Breast epithelium (tissue), 4 donors: Measurements from ENCODE around the gene CBLL2. TPM values are rescaled to one million over a fixed set of nuclear protein-coding genes. Genes with fewer than 3 reads are reported as not detected.

ENCODE experiments used
- DNase-seq, 2 donors: peaks; one replicate each; pipeline ENCODE4 v3.0.0-alpha.2; 2019; ENCODE audit warnings: low spot score in 2 of 2
- H3K27ac ChIP-seq, 2 donors: fragments of 200-600 bp; sonication (generic) in 1 of 2; one replicate each; pipeline ENCODE4 v1.5.1; 2016 to 2019; ENCODE audit warnings: mild to moderate bottlenecking in 1 of 2
- H3K27me3 ChIP-seq, 2 donors: fragments of 200-600 bp; sonication (generic) in 1 of 2; one replicate each; pipeline versions ENCODE4 v1.5.1 to v1.6.0; 2017 to 2019; ENCODE audit warnings: control low read depth in 1 of 2, mild to moderate bottlenecking in 1 of 2
- H3K36me3 ChIP-seq: fragments of 200-600 bp; one replicate; pipeline ENCODE4 v1.5.1; 2019
- H3K4me1 ChIP-seq, 2 donors: fragments of 200-600 bp; sonication (generic); one replicate each; pipeline ENCODE4 v1.5.1; 2016 to 2019; ENCODE audit warnings: control low read depth in 1 of 2
- H3K4me3 ChIP-seq, 3 donors: fragments of 200-600 bp; sonication (generic); 1 replicate in 2 of 3; 2 replicates in 1 of 3; pipeline ENCODE4 v1.5.1; 2016 to 2019; ENCODE audit warnings: mild to moderate bottlenecking in 3 of 3, moderate library complexity in 2 of 3
- H3K9me3 ChIP-seq, 2 donors: fragments of 200-600 bp; sonication (generic) in 1 of 2; one replicate each; pipeline ENCODE4 v1.5.1; 2016 to 2019; ENCODE audit warnings: control low read depth in 1 of 2
- CTCF ChIP-seq, 3 donors: fragments of 450-650 bp; IDR thresholded peaks; one replicate each; pipeline ENCODE4 v1.5.1; 2016 to 2017; ENCODE audit warnings: antibody characterized with exemption in 3 of 3, mild to moderate bottlenecking in 3 of 3, moderate library complexity in 3 of 3
- POLR2A ChIP-seq: fragments of 450-650 bp; IDR thresholded peaks from one replicate; pipeline ENCODE4 v1.6.1; 2016; ENCODE audit warnings: antibody characterized with exemption, mild to moderate bottlenecking, moderate library complexity
- POLR2AphosphoS5 ChIP-seq, 3 donors: sonication (generic); formaldehyde crosslinking; IDR thresholded peaks; one replicate each; pipeline ENCODE4 v1.6.1; 2017; ENCODE audit warnings: antibody characterized with exemption in 3 of 3
- intact Hi-C: fragments of 100-400 bp; cut with DNase I; formaldehyde crosslinking; loops from one replicate; pipeline ENCODE4 v1.15.1; 2023; ENCODE audit warnings: low total_unique reads
- total RNA-seq, 3 donors: library from RNA; depleted of rRNA; stranded (reverse); fragments of >200 nt; gene quantifications; one replicate each; pipeline ENCODE4 v1.1.0, GENCODE V29; 2016

Gene CBLL2
- not detected for total RNA-seq

GRCh38 chrX:22272613-22273012, at the start of gene CBLL2:
Gene CBLL2, plus strand, starts transcription at chrX:22272913. Its CDS starts 79 bp downstream, at chrX:22272992.
- H3K4me1 ChIP-seq: no peaks in the 10 kb centered on the region
- no peak within 1 kb of the TSS for H3K4me3 ChIP-seq
- no peak for DNase-seq
- H3K27me3 ChIP-seq: peaks cover 0 to 13% of the 10 kb centered on the region in 2 donors
- no peak within 1 kb of the TSS for H3K27ac ChIP-seq
- no peak for TF ChIP-seq CTCF (IDR thresholded peaks at IDR 0.05)
- no peak for TF ChIP-seq POLR2A
- no peak for TF ChIP-seq POLR2AphosphoS5 (IDR thresholded peaks at IDR 0.05)
- no peaks in the 10 kb centered on the region for H3K9me3 ChIP-seq
- intact Hi-C loops: no loop called here
- no peaks in the 10 kb centered on the region for H3K36me3 ChIP-seq

GRCh38 chrX:22234380-22234779, 38.3 kb upstream of the CBLL2 start:
- Histone ChIP-seq H3K9me3 (no peaks in the 10 kb centered on the region), H3K27ac (no peak overlapping the region), H3K4me1 (no peaks in the 10 kb centered on the region), H3K4me3 (no peak overlapping the region), H3K36me3 (no peaks in the 10 kb centered on the region), H3K27me3 (peaks cover 0 to 3% of the 10 kb centered on the region in 2 donors)
- TF ChIP-seq POLR2AphosphoS5 (IDR thresholded peaks at IDR 0.05): no peak
- TF ChIP-seq CTCF (IDR thresholded peaks at IDR 0.05): no peak
- TF ChIP-seq POLR2A: no peak
- no peak for DNase-seq
- intact Hi-C loops: no loop called here

- Histone ChIP-seq H3K4me1 (no peaks in the 10 kb centered on the region), H3K27me3 (peaks cover 0 to 3% of the 10 kb centered on the region in 2 donors), H3K27ac (no peak overlapping the region), H3K4me3 (no peak overlapping the region), H3K9me3 (no peaks in the 10 kb centered on the region), H3K36me3 (no peaks in the 10 kb centered on the region)
- DNase-seq: no peak
- TF ChIP-seq POLR2A: no peak
- TF ChIP-seq POLR2AphosphoS5 (IDR thresholded peaks at IDR 0.05): no peak
- TF ChIP-seq CTCF (IDR thresholded peaks at IDR 0.05): no peak
- intact Hi-C loops: no loop called here
Measured at GRCh38 chrX:22237479-22237878, 35.2 kb upstream of the CBLL2 start.

- intact Hi-C loops: no loop called here
- no peaks in the 10 kb centered on the region for H3K4me1 ChIP-seq
- H3K9me3 ChIP-seq: no peaks in the 10 kb centered on the region
- no peaks in the 10 kb centered on the region for H3K36me3 ChIP-seq
- H3K4me3 ChIP-seq: no peak overlapping the region
- H3K27ac ChIP-seq: no peak overlapping the region
- peaks cover 0 to 11% of the 10 kb centered on the region in 2 donors for H3K27me3 ChIP-seq
- DNase-seq: no peak
- TF ChIP-seq CTCF (IDR thresholded peaks at IDR 0.05) (no peak), POLR2A (no peak), POLR2AphosphoS5 (IDR thresholded peaks at IDR 0.05) (no peak)
Measured at GRCh38 chrX:22246620-22247019, 26.1 kb upstream of the CBLL2 start.

GRCh38 chrX:22247169-22247568, 25.5 kb upstream of the CBLL2 start:
- no peaks in the 10 kb centered on the region for H3K9me3 ChIP-seq
- DNase-seq: no peak
- H3K27ac ChIP-seq: no peak overlapping the region
- no peak overlapping the region for H3K4me3 ChIP-seq
- peaks cover 0 to 11% of the 10 kb centered on the region in 2 donors for H3K27me3 ChIP-seq
- no peaks in the 10 kb centered on the region for H3K4me1 ChIP-seq
- no peaks in the 10 kb centered on the region for H3K36me3 ChIP-seq
- no peak for TF ChIP-seq POLR2AphosphoS5 (IDR thresholded peaks at IDR 0.05)
- intact Hi-C loops: no loop called here

GRCh38 chrX:22248401-22248800, 24.3 kb upstream of the CBLL2 start:
- no peak for TF ChIP-seq CTCF (IDR thresholded peaks at IDR 0.05)
- no peak for TF ChIP-seq POLR2AphosphoS5 (IDR thresholded peaks at IDR 0.05)
- TF ChIP-seq POLR2A: no peak

More at GRCh38 chrX:22248401-22248800, 24.3 kb upstream of the CBLL2 start:
- Histone ChIP-seq H3K36me3 (no peaks in the 10 kb centered on the region), H3K4me3 (no peak overlapping the region), H3K9me3 (no peaks in the 10 kb centered on the region), H3K27me3 (peaks cover 0 to 11% of the 10 kb centered on the region in 2 donors), H3K4me1 (no peaks in the 10 kb centered on the region), H3K27ac (no peak overlapping the region)
- no peak for DNase-seq
- intact Hi-C loops: no loop called here
